Endodermal cell (in vitro differentiated cells): ENCODE results near the gene MACO1. TPM values are rescaled to one million over a fixed set of nuclear protein-coding genes. Genes with fewer than 3 reads are reported as not detected.

Source experiments
- DNase-seq: peaks from one replicate; pipeline ENCODE4 v3.0.0-alpha.2; 2017
- H3K27ac ChIP-seq: 2 replicates; pipeline ENCODE4 v1.5.1; 2013; ENCODE audit warnings: mild to moderate bottlenecking, low read depth, low read length, moderate library complexity
- H3K27me3 ChIP-seq: 2 replicates; pipeline ENCODE4 v1.6.1; 2013; ENCODE audit warnings: mild to moderate bottlenecking, low read length, moderate library complexity; ENCODE audit not compliant: insufficient read depth, control insufficient read depth, poor library complexity, severe bottlenecking
- H3K36me3 ChIP-seq: 2 replicates; pipeline ENCODE4 v1.7.0; 2013; ENCODE audit warnings: mild to moderate bottlenecking, low read length, moderate library complexity; ENCODE audit not compliant: control insufficient read depth, insufficient read depth
- H3K4me1 ChIP-seq: one replicate; pipeline ENCODE4 v1.7.0; 2013; ENCODE audit warnings: low read length; ENCODE audit not compliant: control insufficient read depth, insufficient read depth
- H3K4me3 ChIP-seq: 2 replicates; pipeline ENCODE4 v1.5.1; 2013; ENCODE audit warnings: mild to moderate bottlenecking, low read length, moderate library complexity
- H3K9ac ChIP-seq: 2 replicates; pipeline ENCODE4 v1.6.1; 2013; ENCODE audit warnings: mild to moderate bottlenecking, low read length, moderate library complexity; ENCODE audit not compliant: poor library complexity, severe bottlenecking; ENCODE audit errors: extremely low read depth
- H3K9me3 ChIP-seq: 2 replicates; pipeline ENCODE4 v1.6.1; 2013; ENCODE audit warnings: mild to moderate bottlenecking, low read length, moderate library complexity; ENCODE audit not compliant: control insufficient read depth
- H3K27ac Mint-ChIP-seq: 2 replicates; pipeline ENCODE4 v1.8.0; 2020; ENCODE audit warnings: mixed read lengths
- H3K27me3 Mint-ChIP-seq: 2 replicates; pipeline ENCODE4 v1.8.0; 2021; ENCODE audit warnings: mild to moderate bottlenecking, mixed read lengths; ENCODE audit not compliant: insufficient read depth
- H3K36me3 Mint-ChIP-seq: 2 replicates; pipeline ENCODE4 v1.8.0; 2020; ENCODE audit warnings: low read depth, mixed read lengths
- H3K4me1 Mint-ChIP-seq: 2 replicates; pipeline ENCODE4 v1.8.0; 2020; ENCODE audit warnings: mixed read lengths
- H3K4me3 Mint-ChIP-seq: 2 replicates; pipeline ENCODE4 v1.8.0; 2020; ENCODE audit warnings: mild to moderate bottlenecking, moderate library complexity, mixed read lengths
- H3K9me3 Mint-ChIP-seq: 2 replicates; pipeline ENCODE4 v1.8.0; 2020; ENCODE audit warnings: mild to moderate bottlenecking, mixed read lengths
- WGBS, 2 experiments: methylation state at CpG; one replicate each; pipeline versions ENCODE4 v1.1.5 to v1.1.7; 2013; ENCODE audit warnings: missing lambda C conversion rate in 2 of 2, mixed read lengths in 1 of 2; ENCODE audit not compliant: insufficient coverage in 1 of 2, insufficient read length in 1 of 2; 5-methylcytosine and 5-hydroxymethylcytosine counted together
- total RNA-seq, 2 donors: library from RNA; stranded (reverse); fragmentation: NEBNext Ultra II Directional in 1 of 2; extraction: Animal tissue kit (Norgen Biotek cat#: 25700) in 1 of 2; gene quantifications; 2 replicates in 1 of 2; 3 replicates in 1 of 2; pipeline ENCODE4 v1.2.1, GENCODE V29; 2021
- TF ChIP-seq, protein P1 (sequence below): fragments of 200-600 bp; sonication (generic); conservative IDR thresholded peaks from 2 replicates; pipeline ENCODE4 v1.5.0; 2021; ENCODE audit warnings: antibody characterized with exemption, mild to moderate bottlenecking

The MACO1 gene
- total RNA-seq, 2 donors from 2014 or later: 13.1 to 14.1 TPM

DNA sequence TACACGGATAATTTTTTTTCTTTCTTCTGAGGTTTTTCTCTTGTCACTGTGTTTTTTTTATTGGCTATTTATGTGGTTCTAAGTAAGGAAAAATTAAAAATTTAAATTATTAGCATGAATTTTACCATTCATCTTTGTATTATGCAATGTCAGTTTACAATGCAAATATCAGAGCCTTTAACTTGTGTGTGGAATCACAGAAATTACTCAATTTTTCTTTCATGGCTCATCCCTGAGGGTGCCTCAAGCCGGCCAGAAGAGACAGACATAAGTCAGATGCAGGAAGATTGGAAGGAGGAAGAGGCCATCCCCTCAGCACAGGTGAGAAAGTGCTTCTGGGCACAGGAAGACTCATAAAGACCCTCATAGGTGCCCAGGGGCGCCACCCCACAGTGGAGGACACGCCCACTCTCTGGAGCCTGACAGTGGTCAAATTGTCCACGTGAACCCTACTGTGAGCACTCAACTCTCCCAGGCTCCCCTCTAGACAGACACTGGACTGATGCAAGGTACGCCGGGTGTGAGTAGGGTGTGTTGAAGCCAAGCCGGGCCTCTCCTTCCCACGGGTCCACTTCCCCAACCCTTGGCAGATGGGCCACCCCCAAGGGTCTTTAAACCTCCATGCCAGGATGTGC, 103.2 kb downstream of the MACO1 start:
- no peaks in the 10 kb centered on the region for H3K9me3 ChIP-seq
- no peaks in the 10 kb centered on the region for H3K4me1 Mint-ChIP-seq
- H3K27me3 ChIP-seq: no peaks in the 10 kb centered on the region
- no peak overlapping the region for H3K4me3 Mint-ChIP-seq
- H3K9ac ChIP-seq: no peak overlapping the region
- TF ChIP-seq, protein P1, sequence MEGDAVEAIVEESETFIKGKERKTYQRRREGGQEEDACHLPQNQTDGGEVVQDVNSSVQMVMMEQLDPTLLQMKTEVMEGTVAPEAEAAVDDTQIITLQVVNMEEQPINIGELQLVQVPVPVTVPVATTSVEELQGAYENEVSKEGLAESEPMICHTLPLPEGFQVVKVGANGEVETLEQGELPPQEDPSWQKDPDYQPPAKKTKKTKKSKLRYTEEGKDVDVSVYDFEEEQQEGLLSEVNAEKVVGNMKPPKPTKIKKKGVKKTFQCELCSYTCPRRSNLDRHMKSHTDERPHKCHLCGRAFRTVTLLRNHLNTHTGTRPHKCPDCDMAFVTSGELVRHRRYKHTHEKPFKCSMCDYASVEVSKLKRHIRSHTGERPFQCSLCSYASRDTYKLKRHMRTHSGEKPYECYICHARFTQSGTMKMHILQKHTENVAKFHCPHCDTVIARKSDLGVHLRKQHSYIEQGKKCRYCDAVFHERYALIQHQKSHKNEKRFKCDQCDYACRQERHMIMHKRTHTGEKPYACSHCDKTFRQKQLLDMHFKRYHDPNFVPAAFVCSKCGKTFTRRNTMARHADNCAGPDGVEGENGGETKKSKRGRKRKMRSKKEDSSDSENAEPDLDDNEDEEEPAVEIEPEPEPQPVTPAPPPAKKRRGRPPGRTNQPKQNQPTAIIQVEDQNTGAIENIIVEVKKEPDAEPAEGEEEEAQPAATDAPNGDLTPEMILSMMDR: no peak
- H3K4me3 ChIP-seq: no peak overlapping the region
- H3K4me1 ChIP-seq: no peaks in the 10 kb centered on the region
- WGBS, 2 experiments: 68 to 75% methylated on average over 6 to 9 of the region's 9 CpGs
- peaks cover 3% of the 10 kb centered on the region for H3K27me3 Mint-ChIP-seq
- H3K36me3 ChIP-seq: no peaks in the 10 kb centered on the region
- no peaks in the 10 kb centered on the region for H3K36me3 Mint-ChIP-seq
- H3K27ac ChIP-seq: no peak overlapping the region
- no peaks in the 10 kb centered on the region for H3K9me3 Mint-ChIP-seq
- DNase-seq: no peak
- no peak overlapping the region for H3K27ac Mint-ChIP-seq

DNA sequence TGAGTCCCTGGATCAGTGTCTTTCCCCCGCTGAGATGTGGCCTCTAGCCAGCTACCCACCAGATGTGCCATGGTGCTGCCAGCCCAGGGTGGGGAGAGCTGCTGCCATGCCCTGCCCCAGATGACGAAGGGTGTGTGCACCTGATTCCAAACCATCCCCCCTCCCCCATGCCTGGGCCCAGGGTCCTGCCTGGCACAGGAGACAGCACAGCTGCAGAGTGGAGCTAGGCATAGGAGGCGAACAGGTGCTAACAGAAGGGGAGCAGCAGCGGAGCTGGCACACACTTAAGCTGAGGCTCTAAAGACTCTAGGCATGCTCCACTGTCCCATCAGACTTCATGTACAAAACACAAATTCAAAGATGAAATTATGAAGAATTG, 103.7 kb downstream of the MACO1 start:
- WGBS, 2 experiments: 89 to 100% methylated on average over 2 to 4 of the region's 4 CpGs
- Histone ChIP-seq H3K27ac (no peak overlapping the region), H3K9me3 (no peaks in the 10 kb centered on the region), H3K9ac (no peak overlapping the region), H3K36me3 (no peaks in the 10 kb centered on the region), H3K4me1 (no peaks in the 10 kb centered on the region), H3K4me3 (no peak overlapping the region), H3K27me3 (no peaks in the 10 kb centered on the region)
- Mint-ChIP-seq H3K36me3 (no peaks in the 10 kb centered on the region), H3K4me3 (no peak overlapping the region), H3K4me1 (no peaks in the 10 kb centered on the region), H3K27ac (no peak overlapping the region), H3K9me3 (no peaks in the 10 kb centered on the region), H3K27me3 (peaks cover 3% of the 10 kb centered on the region)
- DNase-seq: no peak
- TF ChIP-seq, protein P1: no peak

DNA sequence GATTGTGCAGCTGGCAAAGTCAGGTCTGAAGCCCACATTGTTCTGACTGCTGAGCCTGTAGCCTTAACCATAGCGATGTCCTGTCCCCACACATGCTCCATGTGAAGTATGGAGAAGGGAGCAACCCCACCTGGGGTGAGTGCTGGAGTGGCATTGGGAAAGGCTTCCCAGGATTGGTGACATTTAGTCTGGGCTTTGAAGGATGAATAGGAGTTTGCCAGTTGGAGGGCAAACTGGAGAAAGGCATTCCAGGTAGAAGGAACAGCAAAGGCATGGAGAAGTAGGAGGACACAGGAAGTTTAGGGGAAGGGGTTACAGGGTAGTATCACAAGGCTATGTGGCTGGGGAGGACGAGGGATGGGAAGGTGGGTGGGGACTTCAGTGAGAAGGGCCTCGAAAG, 105.4 kb downstream of the MACO1 start:
- no peak for DNase-seq
- Histone ChIP-seq H3K4me1 (no peaks in the 10 kb centered on the region), H3K27me3 (no peaks in the 10 kb centered on the region), H3K9ac (no peak overlapping the region), H3K27ac (no peak overlapping the region), H3K36me3 (no peaks in the 10 kb centered on the region), H3K4me3 (no peak overlapping the region), H3K9me3 (no peaks in the 10 kb centered on the region)
- H3K36me3 Mint-ChIP-seq: no peaks in the 10 kb centered on the region
- H3K4me1 Mint-ChIP-seq: no peaks in the 10 kb centered on the region
- no peak overlapping the region for H3K27ac Mint-ChIP-seq
- no peaks in the 10 kb centered on the region for H3K9me3 Mint-ChIP-seq
- WGBS, 2 experiments: 89% methylated on average over 3 of the region's 3 CpGs
- H3K27me3 Mint-ChIP-seq: peaks cover 3% of the 10 kb centered on the region
- TF ChIP-seq, protein P1: no peak
- H3K4me3 Mint-ChIP-seq: no peak overlapping the region
